PC-9 (cell line): ENCODE data around the gene MYOM1. TPM values are rescaled to one million over a fixed set of nuclear protein-coding genes. Genes with fewer than 3 reads are reported as not detected.

ENCODE experiments used
- BruUV-seq: library from RNA; stranded (reverse); fragments of 400-500 nt; replicated peaks from 2 replicates; lab custom pipeline; 2021; lab: Mats Ljungman, UMichigan
- CTCF ChIA-PET: fragments of 300-600 bp; sonication (Branson Sonifier 250); formaldehyde crosslinking; loops from one replicate; lab custom pipeline; 2022; ENCODE audit warnings: antibody characterized with exemption; lab: Charles Lee
- POLR2A ChIA-PET: fragments of 300-600 bp; sonication (Branson Sonifier 250); formaldehyde crosslinking; loops from one replicate; lab custom pipeline; 2022; ENCODE audit warnings: antibody characterized with exemption; ENCODE audit not compliant: unreplicated experiment; lab: Charles Lee
- DNase-seq, 2 experiments: peaks; one replicate each; pipeline versions ENCODE4 v3.0.0 to v3.0.0-alpha.2; 2015 to 2022; ENCODE audit warnings: mixed read lengths in 1 of 2
- H2AFZ ChIP-seq: fragments of 200-600 bp; sonication (generic); 2 replicates; pipeline ENCODE4 v1.8.1; 2017; ENCODE audit warnings: antibody characterized with exemption
- H3F3A ChIP-seq: fragments of 200-600 bp; sonication (generic); 2 replicates; pipeline ENCODE4 v1.8.1; 2017; ENCODE audit warnings: antibody characterized with exemption, mild to moderate bottlenecking, low read depth; ENCODE audit not compliant: insufficient read depth
- H3K27ac ChIP-seq: fragments of 200-600 bp; sonication (generic); 2 replicates; pipeline ENCODE4 v1.6.1; 2016; ENCODE audit warnings: mixed run types
- H3K27me3 ChIP-seq: fragments of 200-600 bp; sonication (generic); 2 replicates; pipeline ENCODE4 v1.6.1; 2016; ENCODE audit warnings: low read depth, mixed run types; ENCODE audit not compliant: insufficient read depth
- H3K36me3 ChIP-seq: fragments of 200-600 bp; sonication (generic); 2 replicates; pipeline ENCODE4 v1.6.1; 2016; ENCODE audit warnings: low read depth, mixed run types
- H3K4me1 ChIP-seq: fragments of 200-600 bp; sonication (generic); replicated peaks from 2 replicates; pipeline ENCODE4 v1.6.1; 2016; ENCODE audit warnings: mixed run types; ENCODE audit not compliant: insufficient read depth
- H3K4me2 ChIP-seq: fragments of 200-600 bp; sonication (generic); 2 replicates; pipeline ENCODE4 v1.6.1; 2017; ENCODE audit warnings: mixed run types
- H3K4me3 ChIP-seq: fragments of 200-600 bp; sonication (generic); 2 replicates; pipeline ENCODE4 v1.6.1; 2016; ENCODE audit warnings: mixed run types
- H3K79me2 ChIP-seq: fragments of 200-600 bp; sonication (generic); 2 replicates; pipeline ENCODE4 v1.6.1; 2017; ENCODE audit warnings: low read depth, mixed run types
- H3K9me2 ChIP-seq: fragments of 200-600 bp; sonication (generic); 2 replicates; pipeline ENCODE4 v1.8.1; 2017; ENCODE audit warnings: mild to moderate bottlenecking; ENCODE audit not compliant: insufficient read depth
- H3K9me3 ChIP-seq: fragments of 200-600 bp; sonication (generic); 2 replicates; pipeline ENCODE4 v1.8.1; 2016; ENCODE audit warnings: low read depth; ENCODE audit not compliant: insufficient read depth
- H4K20me1 ChIP-seq: fragments of 200-600 bp; sonication (generic); 2 replicates; pipeline ENCODE4 v1.8.1; 2017; ENCODE audit not compliant: insufficient read depth
- EZH2 ChIP-seq: fragments of 200-600 bp; sonication (generic); IDR thresholded peaks from 2 replicates; pipeline ENCODE4 v1.8.0; 2017; ENCODE audit warnings: antibody characterized with exemption, low read depth
- intact Hi-C: fragments of 100-400 bp; cut with micrococcal nuclease; formaldehyde crosslinking; loops from one replicate; pipeline ENCODE4 v1.10.0; 2022; ENCODE audit not compliant: unreplicated experiment
- total RNA-seq: library from RNA; stranded (reverse); gene quantifications from 2 replicates; pipeline ENCODE4 v1.2.3, GENCODE V29; 2021
- TF ChIP-seq, protein P1 (sequence below): fragments of 200-600 bp; sonication (generic); conservative IDR thresholded peaks from 2 replicates; pipeline ENCODE4 v1.6.1; 2017; ENCODE audit warnings: mixed run types, antibody characterized with exemption, mild to moderate bottlenecking, moderate library complexity

MYOM1 gene
- total RNA-seq, 1 experiment from 2014 or later, result 1.3 TPM

DNA sequence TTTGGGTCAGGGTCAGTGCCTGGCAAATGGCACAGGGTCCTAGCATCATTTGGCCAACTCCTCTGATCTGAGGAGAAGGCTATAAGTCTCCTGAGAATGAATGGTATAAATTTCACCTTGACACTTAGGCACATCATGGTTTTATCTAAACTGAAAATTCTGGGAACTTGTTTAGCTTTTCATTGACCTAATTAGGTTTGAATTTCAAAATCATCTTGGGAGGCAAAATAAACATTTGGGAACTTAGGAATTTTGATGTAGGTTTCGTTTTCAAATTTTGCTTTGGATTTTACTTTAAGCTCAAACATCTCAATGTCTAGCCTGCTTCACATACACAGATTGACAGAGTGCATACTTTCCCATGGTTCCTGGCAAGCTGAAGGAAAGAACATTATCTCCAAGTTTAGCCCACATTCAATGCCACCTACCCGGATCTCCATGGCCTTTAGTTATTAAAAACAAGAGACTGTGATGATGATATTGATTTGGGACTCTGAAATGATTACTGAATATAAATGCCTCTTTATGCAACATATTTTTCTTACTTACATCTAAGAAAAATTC, 44.5 kb downstream of the MYOM1 start:
- ChIA-PET CTCF (no interaction called here), POLR2A (interaction anchor here (0.6 kb wide), 1 partner anchor 841 kb away, joined by 3 read pairs; no protein-coding TSS in a partner anchor)
- Histone ChIP-seq H3K27ac (no peak overlapping the region), H3K79me2 (no peaks in the 10 kb centered on the region), H3K36me3 (no peaks in the 10 kb centered on the region), H2AFZ (no peak overlapping the region), H3K4me2 (no peak overlapping the region), H3K9me3 (no peaks in the 10 kb centered on the region), H3K9me2 (no peaks in the 10 kb centered on the region), H3K4me3 (no peak overlapping the region), H3K4me1 (no peaks in the 10 kb centered on the region), H3F3A (no peaks in the 10 kb centered on the region), H3K27me3 (no peaks in the 10 kb centered on the region), H4K20me1 (no peaks in the 10 kb centered on the region)
- no peak for DNase-seq
- BruUV-seq, result no TSS peak
- TF ChIP-seq EZH2, result no peak
- TF ChIP-seq, protein P1, sequence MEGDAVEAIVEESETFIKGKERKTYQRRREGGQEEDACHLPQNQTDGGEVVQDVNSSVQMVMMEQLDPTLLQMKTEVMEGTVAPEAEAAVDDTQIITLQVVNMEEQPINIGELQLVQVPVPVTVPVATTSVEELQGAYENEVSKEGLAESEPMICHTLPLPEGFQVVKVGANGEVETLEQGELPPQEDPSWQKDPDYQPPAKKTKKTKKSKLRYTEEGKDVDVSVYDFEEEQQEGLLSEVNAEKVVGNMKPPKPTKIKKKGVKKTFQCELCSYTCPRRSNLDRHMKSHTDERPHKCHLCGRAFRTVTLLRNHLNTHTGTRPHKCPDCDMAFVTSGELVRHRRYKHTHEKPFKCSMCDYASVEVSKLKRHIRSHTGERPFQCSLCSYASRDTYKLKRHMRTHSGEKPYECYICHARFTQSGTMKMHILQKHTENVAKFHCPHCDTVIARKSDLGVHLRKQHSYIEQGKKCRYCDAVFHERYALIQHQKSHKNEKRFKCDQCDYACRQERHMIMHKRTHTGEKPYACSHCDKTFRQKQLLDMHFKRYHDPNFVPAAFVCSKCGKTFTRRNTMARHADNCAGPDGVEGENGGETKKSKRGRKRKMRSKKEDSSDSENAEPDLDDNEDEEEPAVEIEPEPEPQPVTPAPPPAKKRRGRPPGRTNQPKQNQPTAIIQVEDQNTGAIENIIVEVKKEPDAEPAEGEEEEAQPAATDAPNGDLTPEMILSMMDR, result no peak
- intact Hi-C loops, result no loop called here

DNA sequence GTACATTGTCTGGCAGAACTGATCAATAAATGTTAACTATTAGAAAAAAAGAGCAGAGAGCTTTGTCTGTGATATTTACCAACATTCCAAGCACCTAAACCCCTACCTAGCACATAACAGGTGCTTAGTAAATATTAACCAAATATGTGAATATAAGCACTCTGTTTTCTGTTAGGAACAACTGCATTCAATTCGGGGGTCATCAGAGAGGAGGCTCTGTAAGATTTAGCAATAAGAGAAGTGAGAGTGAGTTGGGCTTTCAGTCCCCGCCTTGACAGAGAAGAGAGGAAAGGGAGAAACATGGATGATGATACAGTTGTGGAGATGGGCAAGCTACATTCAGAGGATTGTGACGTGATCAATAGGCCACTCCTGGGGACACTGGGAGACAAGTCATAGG, 47.7 kb downstream of the MYOM1 start:
- POLR2A ChIA-PET, result no interaction called here
- DNase-seq, result no peak
- Histone ChIP-seq H3K9me3 (no peaks in the 10 kb centered on the region), H3K4me2 (no peak overlapping the region), H3K9me2 (no peaks in the 10 kb centered on the region), H3K27ac (no peak overlapping the region), H4K20me1 (no peaks in the 10 kb centered on the region), H3K4me3 (no peak overlapping the region), H3K27me3 (no peaks in the 10 kb centered on the region), H3K36me3 (no peaks in the 10 kb centered on the region), H3K4me1 (no peaks in the 10 kb centered on the region), H3K79me2 (no peaks in the 10 kb centered on the region), H3F3A (no peaks in the 10 kb centered on the region; the same call in 1 of the 2 replicates), H2AFZ (no peak overlapping the region)
- intact Hi-C loops, result no loop called here
- CTCF ChIA-PET, result no interaction called here
- BruUV-seq, result no TSS peak
- TF ChIP-seq, protein P1, result no peak
- no peak for TF ChIP-seq EZH2

DNA sequence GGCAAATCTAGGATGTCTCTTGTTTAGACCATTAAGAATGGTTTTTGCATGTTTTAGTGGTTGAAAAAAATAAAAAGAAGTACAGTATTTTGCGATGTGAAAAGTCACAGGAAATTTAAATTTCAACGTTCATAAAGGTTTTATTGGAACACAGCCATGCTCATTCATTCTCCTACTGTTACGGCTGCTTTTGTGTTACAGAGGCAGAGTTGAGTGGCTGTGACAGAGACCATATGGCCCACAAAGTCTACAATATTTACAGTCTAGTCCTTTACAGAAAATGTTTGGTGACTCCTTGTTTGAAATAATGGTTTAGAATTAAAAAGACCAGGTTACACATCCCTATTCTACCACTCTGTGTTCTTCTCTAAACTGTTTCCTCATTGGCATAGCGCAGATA, 48.1 kb downstream of the MYOM1 start:
- Histone ChIP-seq H3K79me2 (no peaks in the 10 kb centered on the region), H3K9me2 (no peaks in the 10 kb centered on the region), H3K27ac (no peak overlapping the region), H3K4me1 (no peaks in the 10 kb centered on the region), H3K4me3 (no peak overlapping the region), H3K27me3 (no peaks in the 10 kb centered on the region), H3K36me3 (no peaks in the 10 kb centered on the region), H2AFZ (no peak overlapping the region), H3K9me3 (no peaks in the 10 kb centered on the region), H4K20me1 (no peaks in the 10 kb centered on the region), H3K4me2 (no peak overlapping the region), H3F3A (no peaks in the 10 kb centered on the region; the same call in 1 of the 2 replicates)
- BruUV-seq, result no TSS peak
- ChIA-PET POLR2A (no interaction called here), CTCF (no interaction called here)
- no peak for DNase-seq
- intact Hi-C loops, result no loop called here
- no peak for TF ChIP-seq EZH2
- TF ChIP-seq, protein P1, result no peak
